T-helper 2 cell treated with Interferon-gamma antibody and Interleukin-4, amounts not matched to agents 5 μg/mL and 100 μg/mL, for 36 hours (primary cell): ENCODE data around the gene L3MBTL3.

Experiments
- DNase-seq: peaks from one replicate; pipeline ENCODE4 v3.0.0; 2021; ENCODE audit warnings: low spot score
- H3K27ac Mint-ChIP-seq: one replicate; pipeline ENCODE4 v1.8.0; 2021; ENCODE audit warnings: mild to moderate bottlenecking, mixed read lengths
- H3K27me3 Mint-ChIP-seq: one replicate; pipeline ENCODE4 v1.8.0; 2021; ENCODE audit warnings: low read depth, mixed read lengths
- H3K36me3 Mint-ChIP-seq: one replicate; pipeline ENCODE4 v1.8.0; 2021; ENCODE audit warnings: low read depth, mixed read lengths
- H3K4me1 Mint-ChIP-seq: one replicate; pipeline ENCODE4 v1.8.0; 2021; ENCODE audit warnings: low read depth, mixed read lengths
- H3K4me3 Mint-ChIP-seq: one replicate; pipeline ENCODE4 v1.8.0; 2022; ENCODE audit warnings: mild to moderate bottlenecking, moderate library complexity, mixed read lengths
- H3K9me3 Mint-ChIP-seq: one replicate; pipeline ENCODE4 v1.8.0; 2021; ENCODE audit warnings: mixed read lengths

The L3MBTL3 gene

GRCh38 chr6:130037207-130037811 lies 18.9 kb downstream of the L3MBTL3 start:
- Mint-ChIP-seq H3K27me3 (peaks cover 3% of the 10 kb centered on the region), H3K27ac (no peak overlapping the region), H3K4me3 (no peak overlapping the region), H3K9me3 (no peaks in the 10 kb centered on the region), H3K4me1 (peaks cover 32% of the 10 kb centered on the region), H3K36me3 (peaks cover 20% of the 10 kb centered on the region)
- DNase-seq, result no peak

DNA sequence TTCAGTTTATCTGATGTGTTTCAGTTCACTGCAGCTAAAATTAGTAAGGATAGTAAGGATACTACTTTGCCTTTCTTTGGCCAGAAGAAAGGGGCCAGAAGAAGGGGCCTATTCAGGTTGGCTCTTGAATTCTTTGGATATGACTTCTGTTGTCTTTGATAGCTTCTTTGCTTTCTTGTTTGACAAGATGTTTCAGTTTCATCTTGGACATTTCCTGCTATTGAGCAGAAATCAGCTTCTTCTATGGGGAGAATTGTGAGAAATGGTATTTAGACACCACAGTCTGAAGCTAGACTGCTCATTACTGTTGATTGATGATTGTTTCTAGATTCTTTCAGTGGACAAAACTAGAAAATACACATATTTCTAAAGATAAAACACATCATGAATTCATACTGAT lies 23.2 kb downstream of the L3MBTL3 start:
- Mint-ChIP-seq H3K4me1 (peaks cover 9% of the 10 kb centered on the region), H3K27ac (no peak overlapping the region), H3K9me3 (no peaks in the 10 kb centered on the region), H3K27me3 (peaks cover 3% of the 10 kb centered on the region), H3K4me3 (peak overlapping the region; percentile 27), H3K36me3 (peaks cover 13% of the 10 kb centered on the region)
- no peak for DNase-seq

GRCh38 chr6:130043344-130043743 lies 25.0 kb downstream of the L3MBTL3 start:
- Mint-ChIP-seq H3K9me3 (no peaks in the 10 kb centered on the region), H3K4me1 (peaks cover 9% of the 10 kb centered on the region), H3K4me3 (no peak overlapping the region), H3K27me3 (peaks cover 2% of the 10 kb centered on the region), H3K27ac (no peak overlapping the region), H3K36me3 (peaks cover 13% of the 10 kb centered on the region)
- DNase-seq, result no peak

- Mint-ChIP-seq H3K36me3 (peaks cover 18% of the 10 kb centered on the region), H3K4me1 (peaks cover 8% of the 10 kb centered on the region), H3K27me3 (no peaks in the 10 kb centered on the region), H3K4me3 (no peak overlapping the region), H3K27ac (no peak overlapping the region), H3K9me3 (no peaks in the 10 kb centered on the region)
- no peak for DNase-seq
These were observed 27.2 kb downstream of the L3MBTL3 start for GRCh38 chr6:130045622-130046021.

DNA sequence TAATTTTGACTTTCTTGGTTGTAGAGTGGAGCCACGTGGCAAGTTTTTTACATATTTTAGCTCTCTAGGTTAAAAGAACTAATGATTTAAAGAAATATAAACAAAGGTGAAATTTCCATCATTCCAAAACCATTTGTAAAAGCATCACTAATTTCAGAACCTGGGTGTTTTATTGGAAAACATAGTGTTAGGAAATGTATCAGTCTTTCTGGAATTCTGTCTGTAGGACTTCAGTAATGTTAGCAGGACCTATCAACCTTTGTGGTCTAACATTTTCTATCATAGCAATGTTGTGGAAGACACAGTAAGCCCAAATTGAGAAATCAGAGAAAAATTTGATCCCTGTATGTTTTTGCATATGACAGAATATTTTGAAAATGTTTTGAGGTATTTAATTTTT lies 28.3 kb downstream of the L3MBTL3 start:
- Mint-ChIP-seq H3K36me3 (peaks cover 16% of the 10 kb centered on the region), H3K4me3 (no peak overlapping the region), H3K9me3 (no peaks in the 10 kb centered on the region), H3K27me3 (no peaks in the 10 kb centered on the region), H3K4me1 (peaks cover 1% of the 10 kb centered on the region), H3K27ac (no peak overlapping the region)
- no peak for DNase-seq

- no peak overlapping the region for H3K27ac Mint-ChIP-seq
- H3K4me3 Mint-ChIP-seq, result no peak overlapping the region
- no peaks in the 10 kb centered on the region for H3K9me3 Mint-ChIP-seq
- H3K27me3 Mint-ChIP-seq, result no peaks in the 10 kb centered on the region
- no peak for DNase-seq
- H3K36me3 Mint-ChIP-seq, result peaks cover 17% of the 10 kb centered on the region
- H3K4me1 Mint-ChIP-seq, result no peaks in the 10 kb centered on the region
These were observed 29.0 kb downstream of the L3MBTL3 start for GRCh38 chr6:130047088-130047995.

DNA sequence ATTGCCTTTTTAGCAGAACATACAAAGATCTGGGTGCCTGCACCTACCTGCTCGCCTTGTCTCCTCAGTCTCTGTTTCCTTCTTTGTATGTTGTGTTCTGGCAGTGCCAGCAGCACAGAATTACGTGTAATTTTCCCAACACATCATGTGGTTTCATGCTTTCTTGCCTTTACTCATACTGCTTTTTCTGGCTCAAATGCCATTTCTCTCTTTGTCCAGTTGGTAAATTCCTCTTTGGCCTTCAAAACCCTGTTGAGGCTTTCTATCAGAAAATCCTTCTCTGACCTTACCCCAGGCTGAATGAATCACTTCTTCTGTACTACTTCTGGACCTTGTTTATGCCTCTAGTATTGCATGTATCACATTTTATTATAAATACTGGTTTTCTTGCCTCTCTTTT lies 31.8 kb downstream of the L3MBTL3 start:
- Mint-ChIP-seq H3K27me3 (no peaks in the 10 kb centered on the region), H3K36me3 (peaks cover 25% of the 10 kb centered on the region), H3K4me1 (peaks cover 4% of the 10 kb centered on the region), H3K27ac (no peak overlapping the region), H3K4me3 (no peak overlapping the region), H3K9me3 (no peaks in the 10 kb centered on the region)
- no peak for DNase-seq

DNA sequence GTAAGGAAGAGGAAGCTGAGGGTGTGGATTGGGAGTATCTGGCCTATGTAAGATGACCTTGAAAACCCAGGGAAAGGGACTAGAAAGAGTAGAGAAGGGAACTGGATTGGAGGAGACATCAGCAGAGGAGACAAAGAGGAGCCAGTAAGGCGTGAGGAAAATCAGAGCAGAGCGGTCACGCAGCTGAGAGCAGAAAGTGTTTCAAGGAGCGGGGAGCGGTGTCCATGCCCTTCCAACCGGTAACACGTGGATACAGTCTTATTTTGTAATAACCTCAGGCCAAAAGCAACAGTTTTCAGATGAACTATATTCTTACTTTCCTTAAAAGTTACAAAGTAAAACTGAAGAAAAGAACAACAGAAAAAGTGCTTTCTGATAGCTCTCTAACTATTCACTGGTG lies 36.3 kb downstream of the L3MBTL3 start:
- Mint-ChIP-seq H3K4me3 (no peak overlapping the region), H3K27me3 (no peaks in the 10 kb centered on the region), H3K27ac (peak overlapping the region; percentile 29), H3K4me1 (peaks cover 19% of the 10 kb centered on the region), H3K36me3 (peaks cover 41% of the 10 kb centered on the region), H3K9me3 (no peaks in the 10 kb centered on the region)
- DNase-seq, result no peak

DNA sequence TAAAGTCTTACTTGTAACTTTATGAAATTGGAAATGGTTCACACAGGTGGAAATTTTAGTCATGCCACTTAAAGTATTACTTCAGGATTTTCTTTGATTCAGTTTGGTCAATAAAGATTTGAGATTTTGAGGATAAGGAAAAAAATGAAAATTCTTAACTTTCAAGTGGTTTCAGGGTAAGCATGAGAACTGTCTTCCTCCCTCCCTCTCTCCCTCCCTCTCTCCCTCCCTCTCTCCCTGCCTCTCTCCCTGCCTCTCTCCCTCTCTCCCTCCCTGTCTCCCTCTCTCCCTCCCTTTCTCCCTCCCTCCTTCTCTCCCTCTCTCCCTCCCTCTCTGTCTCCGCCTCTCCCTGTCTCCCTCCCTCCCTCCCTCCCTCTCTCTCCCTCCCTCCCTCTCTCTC lies 36.9 kb downstream of the L3MBTL3 start:
- no peak for DNase-seq
- H3K27me3 Mint-ChIP-seq, result no peaks in the 10 kb centered on the region
- no peaks in the 10 kb centered on the region for H3K9me3 Mint-ChIP-seq
- H3K27ac Mint-ChIP-seq, result no peak overlapping the region
- H3K4me3 Mint-ChIP-seq, result no peak overlapping the region
- H3K4me1 Mint-ChIP-seq, result peaks cover 19% of the 10 kb centered on the region
- peaks cover 36% of the 10 kb centered on the region for H3K36me3 Mint-ChIP-seq

GRCh38 chr6:130057495-130057894 lies 39.1 kb downstream of the L3MBTL3 start:
- Mint-ChIP-seq H3K27ac (no peak overlapping the region), H3K4me3 (peak overlapping the region; percentile 28), H3K27me3 (no peaks in the 10 kb centered on the region), H3K4me1 (peaks cover 24% of the 10 kb centered on the region), H3K36me3 (peaks cover 37% of the 10 kb centered on the region), H3K9me3 (no peaks in the 10 kb centered on the region)
- DNase-seq, result no peak

GRCh38 chr6:130063806-130064205 lies 45.4 kb downstream of the L3MBTL3 start:
- H3K4me3 Mint-ChIP-seq, result no peak overlapping the region
- peaks cover 15% of the 10 kb centered on the region for H3K36me3 Mint-ChIP-seq
- H3K9me3 Mint-ChIP-seq, result no peaks in the 10 kb centered on the region
- H3K27me3 Mint-ChIP-seq, result no peaks in the 10 kb centered on the region
- no peak overlapping the region for H3K27ac Mint-ChIP-seq
- H3K4me1 Mint-ChIP-seq, result peaks cover 6% of the 10 kb centered on the region
- DNase-seq, result no peak

DNA sequence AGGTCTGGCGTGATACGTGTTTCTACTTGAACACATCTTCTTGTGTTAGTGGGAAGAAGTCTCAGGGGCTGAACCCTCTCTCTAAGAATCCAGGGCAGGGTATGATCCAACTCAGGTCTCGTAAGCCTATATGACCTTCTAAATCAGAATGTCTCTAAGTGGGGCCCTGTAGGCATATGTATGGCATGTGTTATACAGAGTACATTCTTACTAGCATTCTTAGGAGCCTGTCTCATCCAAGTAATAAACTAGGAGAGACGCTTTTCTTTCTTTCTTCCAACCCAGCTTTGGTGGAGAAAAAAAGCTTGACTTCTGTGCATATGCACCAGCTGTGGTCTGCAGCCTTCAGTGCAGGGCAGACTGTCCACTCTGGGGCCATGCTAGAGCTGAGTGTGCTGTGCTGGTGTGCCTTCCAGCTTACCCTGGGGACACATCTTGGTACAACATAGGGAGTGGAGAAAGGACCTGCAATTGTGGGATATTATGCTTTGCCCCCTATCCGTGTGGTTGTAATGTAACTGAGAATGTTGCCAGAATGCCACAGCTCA lies 47.3 kb downstream of the L3MBTL3 start:
- DNase-seq, result no peak
- H3K4me1 Mint-ChIP-seq, result peaks cover 6% of the 10 kb centered on the region
- no peak overlapping the region for H3K27ac Mint-ChIP-seq

GRCh38 chr6:130069485-130069884 lies 51.1 kb downstream of the L3MBTL3 start:
- no peaks in the 10 kb centered on the region for H3K9me3 Mint-ChIP-seq
- H3K4me3 Mint-ChIP-seq, result no peak overlapping the region
- no peaks in the 10 kb centered on the region for H3K4me1 Mint-ChIP-seq
- no peak for DNase-seq
- H3K27ac Mint-ChIP-seq, result no peak overlapping the region
- peaks cover 15% of the 10 kb centered on the region for H3K36me3 Mint-ChIP-seq
- H3K27me3 Mint-ChIP-seq, result no peaks in the 10 kb centered on the region

More for the DNA sequence above, 47.3 kb downstream of the L3MBTL3 start:
- H3K4me3 Mint-ChIP-seq, result no peak overlapping the region
- H3K9me3 Mint-ChIP-seq, result no peaks in the 10 kb centered on the region
- no peaks in the 10 kb centered on the region for H3K27me3 Mint-ChIP-seq
- H3K36me3 Mint-ChIP-seq, result peaks cover 23% of the 10 kb centered on the region

DNA sequence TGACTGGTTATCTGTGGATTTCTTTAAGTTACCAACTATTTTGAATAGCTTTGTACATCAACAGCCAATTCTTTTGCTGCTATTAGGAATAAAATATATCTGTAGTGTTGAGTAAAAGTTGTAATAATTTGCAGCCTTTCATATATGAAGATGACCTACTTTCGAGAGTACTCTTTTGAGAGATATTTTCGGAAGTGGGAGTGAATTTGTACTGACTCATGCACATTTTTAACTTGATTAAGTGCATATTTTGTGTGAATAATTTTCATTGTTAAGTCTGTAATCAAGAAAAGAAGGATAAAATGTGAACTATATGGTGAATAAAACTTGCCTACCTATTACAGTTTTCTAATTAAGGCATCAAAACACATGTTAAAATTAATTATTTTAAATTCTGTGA lies 51.9 kb downstream of the L3MBTL3 start:
- H3K9me3 Mint-ChIP-seq, result no peaks in the 10 kb centered on the region
- H3K4me3 Mint-ChIP-seq, result no peak overlapping the region
- peaks cover 15% of the 10 kb centered on the region for H3K36me3 Mint-ChIP-seq
- DNase-seq, result no peak
- peaks cover under 1% of the 10 kb centered on the region for H3K4me1 Mint-ChIP-seq
- no peaks in the 10 kb centered on the region for H3K27me3 Mint-ChIP-seq
- no peak overlapping the region for H3K27ac Mint-ChIP-seq
